Smooth muscle cell (in vitro differentiated cells): Measurements from ENCODE around the gene SPTSSB. TPM values are rescaled to one million over a fixed set of nuclear protein-coding genes. Genes with fewer than 3 reads are reported as not detected.

Source experiments
- DNase-seq: peaks from one replicate; lab custom pipeline; 2025; ENCODE audit not compliant: unreplicated experiment; lab: John Stamatoyannopoulos, UW
- H2AFZ ChIP-seq: fragments of 200-600 bp; sonication (generic); 2 replicates; pipeline ENCODE4 v1.6.0; 2016; ENCODE audit warnings: antibody characterized with exemption, low read depth, mild to moderate bottlenecking
- H3F3A ChIP-seq: fragments of 200-600 bp; sonication (generic); 2 replicates; pipeline ENCODE4 v1.6.0; 2017; ENCODE audit warnings: antibody characterized with exemption, low read depth
- H3K27ac ChIP-seq: fragments of 200-600 bp; sonication (generic); 2 replicates; pipeline ENCODE4 v1.5.1; 2016; ENCODE audit warnings: low read depth, mild to moderate bottlenecking
- H3K27me3 ChIP-seq: fragments of 200-600 bp; sonication (generic); 2 replicates; pipeline ENCODE4 v1.6.1; 2016; ENCODE audit warnings: low read depth, mild to moderate bottlenecking
- H3K36me3 ChIP-seq: fragments of 200-600 bp; sonication (generic); 2 replicates; pipeline ENCODE4 v1.5.1; 2016; ENCODE audit warnings: low read depth
- H3K4me1 ChIP-seq: fragments of 200-600 bp; sonication (generic); 2 replicates; pipeline ENCODE4 v1.5.1; 2016; ENCODE audit warnings: low read depth
- H3K4me2 ChIP-seq: fragments of 200-600 bp; sonication (generic); 2 replicates; pipeline ENCODE4 v1.6.0; 2016; ENCODE audit warnings: mild to moderate bottlenecking
- H3K4me3 ChIP-seq: fragments of 200-600 bp; sonication (generic); 2 replicates; pipeline ENCODE4 v1.5.1; 2016; ENCODE audit warnings: mild to moderate bottlenecking
- H3K79me2 ChIP-seq: fragments of 200-600 bp; sonication (generic); 2 replicates; pipeline ENCODE4 v1.6.0; 2016; ENCODE audit warnings: low read depth, mild to moderate bottlenecking
- H3K9ac ChIP-seq: fragments of 200-600 bp; sonication (generic); 2 replicates; pipeline ENCODE4 v1.6.0; 2016; ENCODE audit warnings: low read depth
- H3K9me3 ChIP-seq: fragments of 200-600 bp; sonication (generic); replicated peaks from 2 replicates; pipeline ENCODE4 v1.5.1; 2016; ENCODE audit warnings: low read depth
- H4K20me1 ChIP-seq: fragments of 200-600 bp; sonication (generic); 2 replicates; pipeline ENCODE4 v1.6.0; 2016; ENCODE audit warnings: low read depth
- CTCF ChIP-seq: fragments of 200-600 bp; sonication (generic); IDR thresholded peaks from 2 replicates; pipeline ENCODE4 v1.5.1; 2017; ENCODE audit warnings: borderline replicate concordance, mild to moderate bottlenecking, antibody characterized with exemption; ENCODE audit not compliant: insufficient read depth, poor library complexity, severe bottlenecking
- WGBS: methylation state at CpG from one replicate; pipeline ENCODE4 v1.1.7; 2016; ENCODE audit warnings: low lambda C conversion rate; 5-methylcytosine and 5-hydroxymethylcytosine counted together
- polyA plus RNA-seq: library from polyadenylated mRNA; unstranded; fragments of >200 nt; fragmentation: Nextera tagmentation; extraction: Ambion mirVana; gene quantifications from 2 replicates; pipeline ENCODE4 v1.2.1, GENCODE V29; 2016
- total RNA-seq: library from RNA; depleted of rRNA; stranded (reverse); fragments of >200 nt; gene quantifications from 2 replicates; pipeline ENCODE4 v1.2.3, GENCODE V29; 2014

The SPTSSB gene
- total and polyA plus RNA-seq, 2 experiments from 2014 or later, result 0.41 to 1.0 TPM

DNA sequence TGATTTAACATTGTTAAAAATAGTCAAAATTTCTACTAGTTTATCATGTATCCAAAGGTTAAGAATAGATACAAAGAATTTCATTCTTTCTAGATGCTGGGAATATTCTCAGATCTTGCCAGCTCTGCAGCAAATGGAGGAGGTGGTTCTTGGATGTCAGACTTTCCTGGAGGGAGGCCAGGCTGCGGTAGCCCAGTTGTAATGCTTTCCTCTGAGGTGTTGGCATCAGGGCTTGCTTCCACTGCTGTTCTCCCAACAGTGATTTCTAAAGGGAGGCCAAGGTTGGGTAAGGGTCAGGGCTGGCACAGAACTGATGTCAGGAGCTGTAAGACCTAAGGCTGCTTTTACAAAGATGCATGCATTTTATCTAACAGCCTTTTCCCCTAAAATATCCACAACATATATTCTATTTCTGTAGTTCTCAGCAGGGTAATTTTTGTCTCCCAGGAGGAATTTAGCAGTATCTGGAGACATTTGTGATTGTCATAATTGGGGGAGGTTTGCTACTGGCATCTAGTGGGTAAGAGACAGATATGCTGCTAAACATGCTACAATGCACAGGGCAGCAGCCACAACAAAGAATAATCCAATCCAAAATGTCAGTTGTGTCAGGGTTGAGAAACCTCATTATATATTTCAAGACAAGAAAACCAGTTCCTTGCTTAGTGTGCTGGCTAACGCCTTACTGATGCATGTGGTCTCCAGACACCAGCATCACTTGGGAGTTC lies 42.0 kb upstream of the SPTSSB start:
- Histone ChIP-seq H3K27me3 (no peaks in the 10 kb centered on the region), H2AFZ (no peak overlapping the region), H3K79me2 (no peaks in the 10 kb centered on the region), H3K4me1 (no peaks in the 10 kb centered on the region), H3F3A (no peaks in the 10 kb centered on the region), H3K27ac (no peak overlapping the region), H3K36me3 (no peaks in the 10 kb centered on the region), H3K4me3 (no peak overlapping the region), H3K4me2 (no peak overlapping the region), H3K9me3 (no peaks in the 10 kb centered on the region), H4K20me1 (no peaks in the 10 kb centered on the region), H3K9ac (no peak overlapping the region)
- 81% methylated on average over 2 of the region's 2 CpGs for WGBS
- DNase-seq, result no peak
- no peak for TF ChIP-seq CTCF

DNA sequence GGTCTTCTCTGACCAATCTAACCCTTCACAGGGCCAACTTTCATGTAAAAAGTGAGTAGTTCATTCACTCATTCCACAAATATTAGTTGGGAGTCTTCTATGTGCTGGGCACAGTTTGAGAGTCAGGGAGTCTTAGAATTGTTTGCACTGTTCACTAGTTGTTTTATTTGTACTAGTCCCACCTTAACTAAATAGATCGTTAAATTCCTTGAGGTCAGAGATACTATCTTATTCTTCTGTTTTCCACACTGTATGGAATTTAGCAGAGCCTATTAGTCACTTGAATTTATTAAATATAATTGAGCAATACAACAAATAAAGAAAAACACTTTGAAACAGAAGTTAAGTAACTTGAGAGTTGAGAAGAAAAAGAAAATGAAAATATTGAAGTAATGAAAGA lies 40.8 kb upstream of the SPTSSB start:
- DNase-seq, result no peak
- no peak for TF ChIP-seq CTCF
- Histone ChIP-seq H3K36me3 (no peaks in the 10 kb centered on the region), H3K9ac (no peak overlapping the region), H3K4me1 (no peaks in the 10 kb centered on the region), H3K27me3 (no peaks in the 10 kb centered on the region), H3K4me3 (no peak overlapping the region), H3K9me3 (no peaks in the 10 kb centered on the region), H3K79me2 (no peaks in the 10 kb centered on the region), H4K20me1 (no peaks in the 10 kb centered on the region), H3K27ac (no peak overlapping the region), H2AFZ (no peak overlapping the region), H3K4me2 (no peak overlapping the region), H3F3A (no peaks in the 10 kb centered on the region)
- WGBS, result 90% methylated on average over 1 of the region's 1 CpG

- Histone ChIP-seq H3K4me1 (no peaks in the 10 kb centered on the region), H3K9me3 (no peaks in the 10 kb centered on the region), H3K36me3 (no peaks in the 10 kb centered on the region), H3K4me2 (no peak overlapping the region), H3K27ac (no peak overlapping the region), H3K9ac (no peak overlapping the region), H3F3A (no peaks in the 10 kb centered on the region), H2AFZ (no peak overlapping the region), H3K27me3 (no peaks in the 10 kb centered on the region), H3K79me2 (no peaks in the 10 kb centered on the region), H3K4me3 (no peak overlapping the region), H4K20me1 (no peaks in the 10 kb centered on the region)
- no peak for DNase-seq
- no peak for TF ChIP-seq CTCF
- 87% methylated on average over 3 of the region's 3 CpGs for WGBS
Measured at GRCh38 chr3:161409858-161410257, 38.5 kb upstream of the SPTSSB start.

GRCh38 chr3:161409069-161409468 lies 37.8 kb upstream of the SPTSSB start:
- peak; percentile 49 for TF ChIP-seq CTCF
- H3K4me2 ChIP-seq, result no peak overlapping the region
- DNase-seq, result no peak
- no peaks in the 10 kb centered on the region for H3K36me3 ChIP-seq
- H3K4me3 ChIP-seq, result no peak overlapping the region
- H3F3A ChIP-seq, result no peaks in the 10 kb centered on the region
- H4K20me1 ChIP-seq, result no peaks in the 10 kb centered on the region
- H3K27ac ChIP-seq, result no peak overlapping the region
- no peaks in the 10 kb centered on the region for H3K4me1 ChIP-seq
- no peaks in the 10 kb centered on the region for H3K27me3 ChIP-seq
- no peaks in the 10 kb centered on the region for H3K79me2 ChIP-seq
- no peak overlapping the region for H2AFZ ChIP-seq
- no peak overlapping the region for H3K9ac ChIP-seq
- H3K9me3 ChIP-seq, result no peaks in the 10 kb centered on the region
- WGBS, result 65% methylated on average over 3 of the region's 3 CpGs
